ENCODE data around the gene LOXL3.

DNA sequence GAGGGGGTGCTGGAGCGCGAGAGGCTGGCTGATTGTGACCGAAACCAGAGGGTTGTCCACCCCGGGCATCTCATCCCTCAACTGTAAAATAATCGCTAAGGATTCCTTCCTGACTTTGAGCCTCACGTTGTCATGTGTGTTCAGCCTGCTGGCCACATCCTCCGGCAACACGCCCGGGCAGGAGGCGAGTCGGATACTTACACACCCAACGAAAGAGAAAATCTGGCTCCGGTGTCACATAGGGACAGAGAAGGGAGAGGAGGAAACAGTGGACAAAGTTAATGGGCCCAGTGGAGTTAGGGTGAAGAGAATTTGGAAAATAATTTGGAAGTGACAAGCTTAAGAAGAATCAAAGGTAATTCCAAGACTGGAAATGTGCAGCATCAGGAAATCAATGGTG, 37.1 kb downstream of the LOXL3 start:
- TF ChIP-seq CTCF (conservative IDR thresholded peaks at IDR 0.05; ENCODE audit: low read length) (no peak), EZH2phosphoT487 (IDR thresholded peaks at IDR 0.05; ENCODE audit: borderline replicate concordance) (no peak)

Data from Loucy (cell line).